GM12892 (cell line): ENCODE results near the gene RTKN.

Experiments
- POLR2A ChIP-seq: IDR thresholded peaks from 2 replicates; pipeline ENCODE4 v1.6.1; 2011; ENCODE audit warnings: low read depth, low read length, control low read depth
- POLR2AphosphoS5 ChIP-seq: IDR thresholded peaks from 2 replicates; pipeline ENCODE4 v1.6.1; 2011; ENCODE audit warnings: low read depth, low read length, control low read depth
- TAF1 ChIP-seq: IDR thresholded peaks from 2 replicates; pipeline ENCODE4 v1.6.1; 2011; ENCODE audit warnings: low read depth, mild to moderate bottlenecking, control low read depth, low read length, borderline replicate concordance

GRCh38 chr2:74474481-74474880, 32.7 kb upstream of the RTKN start:
- TF ChIP-seq POLR2A: no peak
- TF ChIP-seq POLR2AphosphoS5: no peak
- no peak for TF ChIP-seq TAF1
